Trophoblast cell (in vitro differentiated cells and primary cell): Measurements from ENCODE around the gene HP1BP3.
A peak's percentile ranks its signal among the peaks of the same experiment; 100 is the strongest.

Experiments
- DNase-seq, 2 donors: peaks; one replicate each; pipeline ENCODE4 v3.0.0-alpha.2; 2016
- H2AFZ ChIP-seq: 2 replicates; pipeline ENCODE4 v1.6.1; 2013; ENCODE audit warnings: low read length, moderate library complexity, mild to moderate bottlenecking; ENCODE audit not compliant: insufficient read depth, poor library complexity
- H2AK5ac ChIP-seq: 2 replicates; pipeline ENCODE4 v1.6.1; 2013; ENCODE audit warnings: mild to moderate bottlenecking, low read length
- H2BK120ac ChIP-seq: 2 replicates; pipeline ENCODE4 v1.6.1; 2013; ENCODE audit warnings: low read length, mild to moderate bottlenecking, moderate library complexity; ENCODE audit not compliant: insufficient read depth, poor library complexity
- H2BK12ac ChIP-seq: 2 replicates; pipeline ENCODE4 v1.6.1; 2013; ENCODE audit warnings: mild to moderate bottlenecking, low read length, moderate library complexity
- H2BK5ac ChIP-seq: 2 replicates; pipeline ENCODE4 v1.6.1; 2013; ENCODE audit warnings: low read length, low read depth, moderate library complexity, mild to moderate bottlenecking; ENCODE audit not compliant: poor library complexity
- H3K14ac ChIP-seq: 2 replicates; pipeline ENCODE4 v1.6.1; 2013; ENCODE audit warnings: mild to moderate bottlenecking, low read length
- H3K18ac ChIP-seq: 2 replicates; pipeline ENCODE4 v1.6.1; 2013; ENCODE audit warnings: mild to moderate bottlenecking, low read length
- H3K23ac ChIP-seq: 2 replicates; pipeline ENCODE4 v1.6.1; 2013; ENCODE audit warnings: low read length
- H3K27ac ChIP-seq: 2 replicates; pipeline ENCODE4 v1.5.1; 2013; ENCODE audit warnings: low read depth, mild to moderate bottlenecking, inconsistent platforms, low read length, moderate library complexity
- H3K27me3 ChIP-seq: 2 replicates; pipeline ENCODE4 v1.6.1; 2013; ENCODE audit warnings: inconsistent platforms, mild to moderate bottlenecking, low read length, moderate library complexity; ENCODE audit not compliant: insufficient read depth
- H3K36me3 ChIP-seq, 2 experiments: 1 replicate in 1 of 2; 2 replicates in 1 of 2; pipeline ENCODE4 v1.6.1; 2013; ENCODE audit warnings: low read length in 2 of 2, mild to moderate bottlenecking in 2 of 2, moderate library complexity in 1 of 2; ENCODE audit not compliant: insufficient read depth in 2 of 2, control insufficient read depth in 1 of 2
- H3K4ac ChIP-seq: 2 replicates; pipeline ENCODE4 v1.6.1; 2013; ENCODE audit warnings: low read depth, mild to moderate bottlenecking, low read length, moderate library complexity
- H3K4me1 ChIP-seq, 2 experiments: 1 replicate in 1 of 2; 2 replicates in 1 of 2; pipeline ENCODE4 v1.6.1; 2013; ENCODE audit warnings: low read length in 2 of 2, mild to moderate bottlenecking in 2 of 2, moderate library complexity in 1 of 2; ENCODE audit not compliant: insufficient read depth in 2 of 2, control insufficient read depth in 1 of 2
- H3K4me2 ChIP-seq: 2 replicates; pipeline ENCODE4 v1.6.1; 2013; ENCODE audit warnings: inconsistent platforms, mild to moderate bottlenecking, low read length, moderate library complexity
- H3K4me3 ChIP-seq: 2 replicates; pipeline ENCODE4 v1.5.1; 2013; ENCODE audit warnings: mild to moderate bottlenecking, low read depth, low read length, inconsistent platforms
- H3K79me1 ChIP-seq: one replicate; pipeline ENCODE4 v1.6.1; 2013; ENCODE audit warnings: low read length
- H3K79me2 ChIP-seq: 2 replicates; pipeline ENCODE4 v1.6.1; 2013; ENCODE audit warnings: low read length, mild to moderate bottlenecking; ENCODE audit not compliant: control insufficient read depth, insufficient read depth, poor library complexity
- H3K9ac ChIP-seq: 2 replicates; pipeline ENCODE4 v1.6.1; 2013; ENCODE audit warnings: mild to moderate bottlenecking, low read length
- H3K9me3 ChIP-seq: 2 replicates; pipeline ENCODE4 v1.6.1; 2013; ENCODE audit warnings: low read depth, mild to moderate bottlenecking, control low read depth, inconsistent platforms, low read length; ENCODE audit not compliant: insufficient read depth
- H4K12ac ChIP-seq: 2 replicates; pipeline ENCODE4 v1.6.1; 2013; ENCODE audit warnings: low read depth, mild to moderate bottlenecking, low read length, moderate library complexity
- H4K8ac ChIP-seq: 2 replicates; pipeline ENCODE4 v1.6.1; 2013; ENCODE audit warnings: low read depth, mild to moderate bottlenecking, low read length, moderate library complexity
- H4K91ac ChIP-seq: one replicate; pipeline ENCODE4 v1.6.1; 2013; ENCODE audit warnings: low read depth, mild to moderate bottlenecking, low read length, moderate library complexity
- WGBS: extraction: QIAGEN DNeasy Blood & Tissue Kit; methylation state at CpG from one replicate; pipeline ENCODE4 v1.1.7; 2013; ENCODE audit warnings: missing lambda C conversion rate; ENCODE audit not compliant: insufficient read length, insufficient coverage; ENCODE audit errors: extremely low coverage; 5-methylcytosine and 5-hydroxymethylcytosine counted together

The HP1BP3 gene

DNA sequence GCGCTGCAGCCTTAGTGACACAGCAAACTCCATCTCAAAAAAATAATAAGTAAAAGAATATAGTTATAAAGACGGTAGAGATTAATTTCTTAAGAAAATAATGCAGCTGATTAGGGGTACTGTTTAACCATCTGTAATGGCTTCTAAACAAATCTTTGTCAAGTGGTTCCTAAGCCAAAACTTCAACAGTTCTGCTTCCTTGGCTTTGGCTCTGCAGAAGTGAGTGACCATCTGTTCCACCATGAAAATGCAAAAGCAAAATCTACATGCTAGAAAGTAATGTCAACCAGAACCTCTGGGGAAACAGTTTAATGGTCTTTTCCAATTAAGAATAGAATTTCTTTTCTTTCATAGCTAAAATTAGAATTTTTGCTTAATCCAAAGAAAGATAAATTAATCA lies 46.3 kb downstream of the HP1BP3 start:
- Histone ChIP-seq H3K4ac (no peak overlapping the region), H2AFZ (no peak overlapping the region), H3K23ac (no peak overlapping the region), H2AK5ac (no peak overlapping the region), H3K4me1 (no peaks in the 10 kb centered on the region), H3K27ac (no peak overlapping the region), H3K79me2 (no peaks in the 10 kb centered on the region), H3K9ac (no peak overlapping the region), H4K91ac (no peak overlapping the region), H4K8ac (no peak overlapping the region), H3K4me2 (no peak overlapping the region), H3K9me3 (no peaks in the 10 kb centered on the region), H2BK12ac (no peak overlapping the region), H3K18ac (no peak overlapping the region), H3K36me3 (peaks cover 18 to 27% of the 10 kb centered on the region in 2 experiments), H3K27me3 (no peaks in the 10 kb centered on the region), H2BK120ac (no peak overlapping the region), H2BK5ac (no peak overlapping the region), H3K79me1 (no peaks in the 10 kb centered on the region), H3K4me3 (no peak overlapping the region), H3K14ac (no peak overlapping the region), H4K12ac (no peak overlapping the region)
- WGBS, result no CpG with 5 or more reads among the region's 2 CpGs
- no peak for DNase-seq

DNA sequence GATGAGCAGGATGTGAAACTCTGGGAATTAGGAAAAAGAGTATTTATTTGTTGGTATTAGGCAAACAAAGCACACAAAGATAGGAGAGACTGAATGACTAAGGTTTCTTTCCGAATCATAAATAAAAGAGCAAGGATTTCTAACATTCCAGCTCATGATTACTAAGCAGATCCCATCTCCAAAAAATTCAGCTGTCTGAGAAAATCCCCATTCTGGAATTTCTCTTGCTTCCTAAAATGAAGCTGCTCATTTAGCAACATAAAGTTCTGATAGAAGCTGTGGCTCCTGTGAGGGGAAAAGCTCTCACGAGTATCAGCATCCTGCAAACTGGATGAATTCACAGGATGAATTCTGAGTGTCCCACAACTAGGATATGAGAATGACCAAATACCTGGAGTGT lies 47.9 kb downstream of the HP1BP3 start:
- Histone ChIP-seq H2BK12ac (no peak overlapping the region), H4K8ac (no peak overlapping the region), H2AFZ (no peak overlapping the region), H4K91ac (no peak overlapping the region), H3K14ac (no peak overlapping the region), H3K9me3 (no peaks in the 10 kb centered on the region), H2BK120ac (no peak overlapping the region), H2AK5ac (no peak overlapping the region), H4K12ac (no peak overlapping the region), H3K4me2 (no peak overlapping the region), H3K18ac (no peak overlapping the region), H3K27ac (no peak overlapping the region), H3K27me3 (no peaks in the 10 kb centered on the region), H3K79me2 (no peaks in the 10 kb centered on the region), H3K4me1 (no peaks in the 10 kb centered on the region), H3K79me1 (no peaks in the 10 kb centered on the region), H3K36me3 (peaks cover 15 to 20% of the 10 kb centered on the region in 2 experiments), H3K4ac (no peak overlapping the region), H2BK5ac (no peak overlapping the region), H3K9ac (no peak overlapping the region), H3K23ac (no peak overlapping the region), H3K4me3 (no peak overlapping the region)
- no CpG with 5 or more reads among the region's 2 CpGs for WGBS
- peak; percentile 30 to 91 for DNase-seq

DNA sequence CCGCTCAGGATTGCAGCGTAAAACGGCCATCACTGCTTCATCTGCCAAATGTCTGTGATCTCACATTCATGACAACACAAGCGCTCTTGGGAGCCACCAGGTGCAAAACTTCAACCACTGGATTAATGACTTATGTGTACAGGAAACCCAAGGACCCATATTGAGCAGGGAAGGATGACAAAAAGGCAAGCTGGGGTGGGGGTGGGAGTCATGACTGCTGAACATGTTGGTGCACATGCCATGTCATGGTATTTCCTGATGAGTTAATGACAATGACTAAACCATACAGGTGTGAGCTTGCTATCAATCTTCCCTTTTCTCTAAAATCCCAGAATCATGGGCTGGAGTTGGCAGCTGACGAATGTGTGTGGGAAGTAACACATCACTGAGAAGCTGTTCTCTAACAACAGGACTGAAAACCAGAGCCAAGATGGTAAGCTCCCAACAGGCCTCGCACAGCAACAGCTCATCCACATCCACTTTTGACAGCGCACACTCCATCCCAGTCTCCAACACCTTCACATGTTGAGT lies 51.5 kb downstream of the HP1BP3 start:
- H4K8ac ChIP-seq, result no peak overlapping the region
- peaks cover 19% of the 10 kb centered on the region for H3K27me3 ChIP-seq
- H3K79me1 ChIP-seq, result peaks cover 10% of the 10 kb centered on the region
- H3K9me3 ChIP-seq, result no peaks in the 10 kb centered on the region
- H3K4ac ChIP-seq, result no peak overlapping the region
- no peak overlapping the region for H3K9ac ChIP-seq
- H2AFZ ChIP-seq, result no peak overlapping the region
- no peak overlapping the region for H3K4me3 ChIP-seq
- H3K4me2 ChIP-seq, result no peak overlapping the region
- no peak overlapping the region for H4K91ac ChIP-seq
- H2BK120ac ChIP-seq, result no peak overlapping the region
- H3K4me1 ChIP-seq, result peaks cover 12 to 13% of the 10 kb centered on the region in 2 experiments
- H2BK12ac ChIP-seq, result no peak overlapping the region
- no peak overlapping the region for H3K23ac ChIP-seq
- no peak overlapping the region for H3K14ac ChIP-seq
- peaks cover 9 to 16% of the 10 kb centered on the region in 2 experiments for H3K36me3 ChIP-seq
- H2BK5ac ChIP-seq, result no peak overlapping the region
- H2AK5ac ChIP-seq, result no peak overlapping the region
- H3K27ac ChIP-seq, result no peak overlapping the region
- H3K79me2 ChIP-seq, result peaks cover 2% of the 10 kb centered on the region
- WGBS, result no CpG with 5 or more reads among the region's 7 CpGs
- H3K18ac ChIP-seq, result no peak overlapping the region
- peak in 1 of 2 donors; percentile 45 for DNase-seq
- no peak overlapping the region for H4K12ac ChIP-seq

DNA sequence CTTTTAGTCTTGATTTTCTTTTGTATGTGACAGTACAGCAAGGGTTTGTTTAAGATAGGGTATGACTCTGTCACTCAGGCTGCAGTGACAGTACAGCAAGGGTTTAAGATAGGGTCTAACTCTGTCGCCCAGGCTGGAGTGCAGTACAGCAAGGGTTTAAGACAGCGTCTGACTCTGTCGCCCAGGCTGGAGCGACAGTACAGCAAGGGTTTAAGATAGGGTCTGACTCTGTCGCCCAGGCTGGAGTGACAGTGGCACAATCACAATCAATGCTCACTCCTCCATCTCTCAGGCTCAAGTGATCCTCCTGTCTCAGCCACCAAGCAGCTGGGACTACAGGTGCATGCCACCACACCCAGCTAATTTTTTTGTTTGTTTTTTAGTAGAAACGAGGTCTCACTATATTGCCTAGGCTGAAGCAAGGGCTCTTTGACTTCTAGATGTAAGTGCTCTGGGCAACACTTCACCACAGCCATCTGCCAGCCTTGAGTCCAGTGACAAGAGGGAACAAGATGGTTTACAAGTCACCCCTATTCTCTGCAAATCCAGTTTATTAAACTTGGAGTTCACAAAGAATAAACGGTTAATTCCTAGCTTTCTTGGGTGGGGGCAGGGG lies 53.6 kb downstream of the HP1BP3 start:
- no peak overlapping the region for H4K12ac ChIP-seq
- peak overlapping the region; percentile 79 for H3K4me2 ChIP-seq
- H3K4me3 ChIP-seq, result no peak overlapping the region
- WGBS, result no CpG with 5 or more reads among the region's 7 CpGs
- H3K27ac ChIP-seq, result peak overlapping the region; percentile 7
- no peak overlapping the region for H3K4ac ChIP-seq
- no peak overlapping the region for H2BK120ac ChIP-seq
- H2AK5ac ChIP-seq, result no peak overlapping the region
- H3K4me1 ChIP-seq, result peaks cover 17 to 20% of the 10 kb centered on the region in 2 experiments
- no peak overlapping the region for H3K14ac ChIP-seq
- no peak overlapping the region for H3K18ac ChIP-seq
- H3K79me1 ChIP-seq, result peaks cover 15% of the 10 kb centered on the region
- H3K36me3 ChIP-seq, result peaks cover 2 to 11% of the 10 kb centered on the region in 2 experiments
- H2AFZ ChIP-seq, result no peak overlapping the region
- H3K9me3 ChIP-seq, result no peaks in the 10 kb centered on the region
- no peak overlapping the region for H2BK5ac ChIP-seq
- H2BK12ac ChIP-seq, result peak overlapping the region; percentile 37
- DNase-seq, result no peak
- no peak overlapping the region for H3K23ac ChIP-seq
- peaks cover 2% of the 10 kb centered on the region for H3K79me2 ChIP-seq
- H4K8ac ChIP-seq, result no peak overlapping the region
- no peak overlapping the region for H3K9ac ChIP-seq
- peak overlapping the region; percentile 66 for H4K91ac ChIP-seq
- H3K27me3 ChIP-seq, result peaks cover 25% of the 10 kb centered on the region
